Bronchial epithelial cell (primary cell): ENCODE results near the gene SOX9. TPM values are rescaled to one million over a fixed set of nuclear protein-coding genes. Genes with fewer than 3 reads are reported as not detected.

Experiments used
- DNase-seq: peaks from one replicate; pipeline ENCODE4 v3.0.0-alpha.2; 2010; ENCODE audit warnings: low read depth
- FAIRE-seq: peaks from 2 replicates; lab custom pipeline; 2011; peaks lifted over from hg19 to GRCh38; lab: Jason Lieb, UNC
- H3K27me3 ChIP-seq: 2 replicates; pipeline ENCODE4 v1.5.1; 2011; ENCODE audit warnings: low read length; ENCODE audit not compliant: control insufficient read depth, insufficient read depth
- H3K36me3 ChIP-seq: 2 replicates; pipeline ENCODE4 v1.5.1; 2011; ENCODE audit warnings: low read length; ENCODE audit not compliant: control insufficient read depth, insufficient read depth
- H3K4me3 ChIP-seq: 2 replicates; pipeline ENCODE4 v1.5.1; 2011; ENCODE audit warnings: mild to moderate bottlenecking, low read depth, low read length, control low read depth
- CTCF ChIP-seq: IDR thresholded peaks from 2 replicates; pipeline ENCODE4 v1.5.1; 2011; ENCODE audit warnings: mild to moderate bottlenecking, moderate library complexity, low read length, control low read depth, inconsistent platforms; ENCODE audit not compliant: insufficient read depth, severe bottlenecking
- total RNA-seq: library from RNA; depleted of rRNA; stranded (reverse); fragments of >200 nt; gene quantifications from 2 replicates; pipeline ENCODE4 v1.2.1, GENCODE V29; 2014

The SOX9 gene
- total RNA-seq, 1 donor from 2014 or later = 1.1 TPM

GRCh38 chr17:72117535-72118334 is 3.1 kb upstream of the SOX9 start:
- Histone ChIP-seq H3K27me3 (peaks cover 12% of the 10 kb centered on the region), H3K36me3 (no peaks in the 10 kb centered on the region), H3K4me3 (peak overlapping the region; percentile 44)
- no peak for DNase-seq
- FAIRE-seq = no peak
- TF ChIP-seq CTCF = no peak

GRCh38 chr17:72118335-72119076 is 2.3 kb upstream of the SOX9 start:
- TF ChIP-seq CTCF = peak; percentile 71
- Histone ChIP-seq H3K36me3 (no peaks in the 10 kb centered on the region), H3K27me3 (peaks cover 12% of the 10 kb centered on the region), H3K4me3 (peak overlapping the region; percentile 44)
- peak; percentile 73 for DNase-seq
- FAIRE-seq = peak; percentile 7

- FAIRE-seq (no peak), DNase-seq (no peak)
- Histone ChIP-seq H3K4me3 (no peak overlapping the region), H3K27me3 (peaks cover 12% of the 10 kb centered on the region), H3K36me3 (peaks cover 2% of the 10 kb centered on the region)
- no peak for TF ChIP-seq CTCF
Observed at GRCh38 chr17:72119077-72119872, 1.5 kb upstream of the SOX9 start.

- DNase-seq (peak; percentile 70), FAIRE-seq (no peak)
- H3K36me3 ChIP-seq = peaks cover 2% of the 10 kb centered on the region
- peak overlapping the region; percentile 88 for H3K4me3 ChIP-seq
- no peak for TF ChIP-seq CTCF
- peaks cover 12% of the 10 kb centered on the region for H3K27me3 ChIP-seq
Observed at GRCh38 chr17:72119873-72120641, 763 bp upstream of the SOX9 start.
